IMR-90 (cell line): ENCODE measurements around the gene RGMA. TPM values are rescaled to one million over a fixed set of nuclear protein-coding genes. Genes with fewer than 3 reads are reported as not detected.

Experiments
- ATAC-seq: fragments of 200-7000 bp; cut with Tn5 transposase; 2 replicates; pipeline ENCODE4 v1.9.1; 2020; ENCODE audit warnings: low read depth, mild to moderate bottlenecking, moderate library complexity
- BruUV-seq: library from RNA; stranded (reverse); fragments of 400-500 nt; replicated peaks from 2 replicates; lab custom pipeline; 2021; lab: Mats Ljungman, UMichigan
- CTCF ChIA-PET: fragments of 300-600 bp; formaldehyde crosslinking; extraction: SDS; loops from one replicate; lab custom pipeline; 2021; ENCODE audit warnings: antibody characterized with exemption; lab: Yijun Ruan, JAX
- POLR2A ChIA-PET: fragments of 300-600 bp; sonication (Branson Sonifier 250); formaldehyde crosslinking; loops from one replicate; lab custom pipeline; 2022; ENCODE audit warnings: antibody characterized with exemption; ENCODE audit not compliant: unreplicated experiment; lab: Charles Lee
- DNase-seq: peaks from one replicate; pipeline ENCODE4 v3.0.0; 2013
- H2AFZ ChIP-seq: replicated peaks from 2 replicates; pipeline ENCODE3; 2013; ENCODE audit warnings: low read length, mild to moderate bottlenecking; ENCODE audit not compliant: poor library complexity
- H2AK5ac ChIP-seq: 2 replicates; pipeline ENCODE4 v1.6.1; 2013; ENCODE audit warnings: low read depth, low read length, inconsistent platforms
- H2AK9ac ChIP-seq: replicated peaks from 2 replicates; pipeline ENCODE3; 2013; ENCODE audit warnings: mild to moderate bottlenecking, low read depth, low read length, moderate library complexity; ENCODE audit not compliant: poor library complexity
- H2BK120ac ChIP-seq: 2 replicates; pipeline ENCODE4 v1.6.1; 2013; ENCODE audit warnings: low read depth, low read length, inconsistent platforms
- H2BK15ac ChIP-seq: 3 replicates; pipeline ENCODE4 v1.6.1; 2013; ENCODE audit warnings: low read depth, low read length, inconsistent platforms
- H2BK20ac ChIP-seq: 2 replicates; pipeline ENCODE4 v1.6.1; 2013; ENCODE audit warnings: low read depth, mild to moderate bottlenecking, inconsistent platforms, low read length, moderate library complexity
- H2BK5ac ChIP-seq: 2 replicates; pipeline ENCODE4 v1.6.1; 2013; ENCODE audit warnings: mild to moderate bottlenecking, low read depth, low read length, inconsistent platforms; ENCODE audit not compliant: poor library complexity, severe bottlenecking
- H3K14ac ChIP-seq: replicated peaks from 2 replicates; pipeline ENCODE4 v1.6.1; 2013; ENCODE audit warnings: low read depth, low read length, inconsistent platforms
- H3K18ac ChIP-seq: 2 replicates; pipeline ENCODE4 v1.6.1; 2013; ENCODE audit warnings: low read depth, low read length, control low read depth
- H3K23ac ChIP-seq: 2 replicates; pipeline ENCODE4 v1.6.1; 2013; ENCODE audit warnings: low read depth, low read length, inconsistent platforms
- H3K27ac ChIP-seq: 2 replicates; pipeline ENCODE4 v1.5.1; 2013; ENCODE audit warnings: mild to moderate bottlenecking, control low read depth, low read length; ENCODE audit not compliant: insufficient read depth
- H3K27me3 ChIP-seq: 2 replicates; pipeline ENCODE4 v1.6.1; 2013; ENCODE audit warnings: low read length; ENCODE audit not compliant: control insufficient read depth, insufficient read depth
- H3K36me3 ChIP-seq: 2 replicates; pipeline ENCODE4 v1.6.1; 2013; ENCODE audit warnings: low read length, mixed read lengths; ENCODE audit not compliant: control insufficient read depth, insufficient read depth
- H3K4ac ChIP-seq: 2 replicates; pipeline ENCODE4 v1.6.1; 2013; ENCODE audit warnings: low read depth, low read length, inconsistent platforms
- H3K4me1 ChIP-seq: 2 replicates; pipeline ENCODE4 v1.6.1; 2013; ENCODE audit warnings: low read length, mixed read lengths; ENCODE audit not compliant: control insufficient read depth, insufficient read depth
- H3K4me2 ChIP-seq: 2 replicates; pipeline ENCODE4 v1.6.1; 2013; ENCODE audit warnings: low read depth, mild to moderate bottlenecking, control low read depth, low read length, moderate library complexity
- H3K4me3 ChIP-seq: 2 replicates; pipeline ENCODE4 v1.5.1; 2013; ENCODE audit warnings: low read depth, mild to moderate bottlenecking, control low read depth, low read length, moderate library complexity; ENCODE audit not compliant: insufficient read depth
- H3K56ac ChIP-seq: 2 replicates; pipeline ENCODE4 v1.6.1; 2013; ENCODE audit warnings: low read length, inconsistent platforms; ENCODE audit not compliant: insufficient read depth; ENCODE audit errors: extremely low read depth
- H3K79me1 ChIP-seq, 2 experiments: 2 replicates each; pipeline ENCODE4 v1.6.1; 2013; ENCODE audit warnings: low read length in 2 of 2, inconsistent platforms in 1 of 2, low read depth in 1 of 2
- H3K9ac ChIP-seq: 2 replicates; pipeline ENCODE4 v1.6.1; 2013; ENCODE audit warnings: low read depth, low read length, control low read depth
- H3K9me1 ChIP-seq: 2 replicates; pipeline ENCODE4 v1.6.1; 2013; ENCODE audit warnings: low read length, inconsistent platforms; ENCODE audit not compliant: insufficient read depth
- H3K9me3 ChIP-seq: 2 replicates; pipeline ENCODE4 v1.6.1; 2013; ENCODE audit warnings: low read length; ENCODE audit not compliant: control insufficient read depth, insufficient read depth
- H4K20me1 ChIP-seq: 2 replicates; pipeline ENCODE4 v1.6.1; 2013; ENCODE audit warnings: low read length, inconsistent platforms; ENCODE audit not compliant: insufficient read depth
- H4K5ac ChIP-seq: 2 replicates; pipeline ENCODE4 v1.6.1; 2013; ENCODE audit warnings: mild to moderate bottlenecking, low read depth, low read length, control low read depth
- H4K8ac ChIP-seq, 2 experiments: 2 replicates each; pipeline ENCODE4 v1.6.1; 2013; ENCODE audit warnings: low read depth in 2 of 2, low read length in 2 of 2, control low read depth in 1 of 2, inconsistent platforms in 1 of 2
- H4K91ac ChIP-seq: 2 replicates; pipeline ENCODE4 v1.6.1; 2013; ENCODE audit warnings: low read depth, low read length, inconsistent platforms; ENCODE audit not compliant: insufficient read depth
- BHLHE40 ChIP-seq: fragments of 150-350 bp; IDR thresholded peaks from 2 replicates; pipeline ENCODE4 v1.6.1; 2016; ENCODE audit warnings: mild to moderate bottlenecking, low read depth, low read length
- FOS ChIP-seq: fragments of 150-350 bp; IDR thresholded peaks from 2 replicates; pipeline ENCODE4 v1.6.1; 2016; ENCODE audit warnings: low read depth, low read length
- NFE2L2 ChIP-seq: fragments of 150-350 bp; IDR thresholded peaks from 2 replicates; pipeline ENCODE4 v1.6.1; 2016; ENCODE audit warnings: low read depth, mild to moderate bottlenecking, low read length
- POLR2A ChIP-seq: IDR thresholded peaks from 2 replicates; pipeline ENCODE4 v1.6.1; 2012; ENCODE audit warnings: mild to moderate bottlenecking, low read depth, low read length
- SMC3 ChIP-seq: fragments of 150-350 bp; IDR thresholded peaks from 2 replicates; pipeline ENCODE4 v1.6.1; 2016; ENCODE audit warnings: low read depth, mild to moderate bottlenecking, antibody characterized with exemption, low read length, moderate library complexity
- WGBS, 2 experiments: methylation state at CpG; one replicate each; pipeline versions ENCODE4 v1.1.5 to v1.1.7; 2013; ENCODE audit warnings: missing lambda C conversion rate in 2 of 2; ENCODE audit not compliant: insufficient read length in 1 of 2; ENCODE audit errors: extremely low coverage in 2 of 2; 5-methylcytosine and 5-hydroxymethylcytosine counted together
- dilution Hi-C: fragments of 300-500 bp; cut with HindIII; formaldehyde crosslinking; loops from one replicate; pipeline ENCODE4 v1.14.3; 2018; ENCODE audit warnings: low sequenced_read_pairs; ENCODE audit not compliant: unreplicated experiment
- in situ Hi-C: fragments of 300-500 bp; cut with MboI; formaldehyde crosslinking; loops from 3 replicates; pipeline ENCODE4 v1.14.3; 2019; ENCODE audit warnings: low sequenced_read_pairs, inconsistent platforms, mixed read lengths
- intact Hi-C: fragments of 100-400 bp; cut with micrococcal nuclease; formaldehyde crosslinking; loops from 2 replicates; pipeline ENCODE4 v1.10.0; 2022
- polyA plus RNA-seq, 3 experiments: library from polyadenylated mRNA; depleted of rRNA; stranded (reverse); fragments of >200 nt; gene quantifications; 2 replicates each; pipeline ENCODE4 v1.2.3, GENCODE V29; 2012; ENCODE audit warnings: low replicate concordance in 1 of 3
- total RNA-seq: library from RNA; depleted of rRNA; stranded (reverse); fragments of >200 nt; gene quantifications from 2 replicates; pipeline ENCODE4 v1.2.3, GENCODE V29; 2012
- TF ChIP-seq, protein P1 (sequence below): fragments of 150-350 bp; IDR thresholded peaks from 2 replicates; pipeline ENCODE4 v1.6.1; 2016; ENCODE audit warnings: low read depth, mild to moderate bottlenecking, low read length, moderate library complexity, borderline replicate concordance

The RGMA gene
- total and polyA plus RNA-seq, 2 of the 4 experiments (the other 2 are of a cell fraction), result 0.18 to 0.26 TPM

DNA sequence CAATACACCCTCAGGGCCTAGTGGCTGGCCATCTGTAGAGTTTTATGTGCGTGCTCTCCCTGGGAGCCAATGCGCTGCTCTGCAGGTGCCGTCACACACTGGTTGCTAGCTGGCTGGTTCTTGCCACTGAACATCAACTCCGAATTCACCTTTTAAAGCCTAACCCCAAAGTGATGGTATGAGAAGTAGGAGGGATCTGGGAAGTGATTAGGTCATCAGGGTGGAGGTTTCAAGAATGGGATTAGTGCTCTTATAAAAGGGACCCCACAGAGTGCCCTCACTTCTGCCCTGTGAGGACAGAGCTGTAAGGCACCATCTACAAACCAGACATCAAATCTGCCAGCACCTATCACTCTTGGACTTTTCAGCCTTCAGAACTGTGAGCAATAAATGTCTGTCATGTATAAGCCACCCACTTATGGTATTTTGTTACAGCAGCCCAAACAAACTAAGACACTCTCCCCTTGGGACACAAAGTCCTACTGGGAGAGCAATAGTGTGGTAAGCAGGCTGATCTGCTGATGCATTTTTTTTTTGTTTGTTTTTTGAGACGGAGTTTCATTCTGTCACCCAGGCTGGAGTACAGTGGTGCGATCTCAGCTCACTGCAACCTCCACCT lies 20.3 kb downstream of the RGMA start:
- H2BK15ac ChIP-seq, result no peak overlapping the region
- H2AK5ac ChIP-seq, result no peak overlapping the region
- H3K27ac ChIP-seq, result no peak overlapping the region
- DNase-seq, result no peak
- in situ Hi-C loops (no loop called here), intact Hi-C loops (no loop called here), dilution Hi-C loops (no loop called here)
- POLR2A ChIA-PET, result no interaction called here
- H3K4me1 ChIP-seq, result no peaks in the 10 kb centered on the region; the same call in 1 of the 2 replicates
- no peak overlapping the region for H2AK9ac ChIP-seq
- H4K91ac ChIP-seq, result no peak overlapping the region
- H3K27me3 ChIP-seq, result peaks cover 38% of the 10 kb centered on the region
- no peak overlapping the region for H3K4me2 ChIP-seq
- H3K36me3 ChIP-seq, result no peaks in the 10 kb centered on the region
- no peak overlapping the region for H4K8ac ChIP-seq
- no peak overlapping the region for H3K56ac ChIP-seq
- no peak overlapping the region for H4K5ac ChIP-seq
- CTCF ChIA-PET, result no interaction called here
- no CpG with 5 or more reads among the region's 6 CpGs for WGBS, 2 experiments
- H3K9me1 ChIP-seq, result no peaks in the 10 kb centered on the region
- no peak overlapping the region for H2AFZ ChIP-seq
- H3K9me3 ChIP-seq, result no peaks in the 10 kb centered on the region
- no peak overlapping the region for H3K9ac ChIP-seq
- no peak for ATAC-seq
- no TSS peak for BruUV-seq
- TF ChIP-seq, protein P1, sequence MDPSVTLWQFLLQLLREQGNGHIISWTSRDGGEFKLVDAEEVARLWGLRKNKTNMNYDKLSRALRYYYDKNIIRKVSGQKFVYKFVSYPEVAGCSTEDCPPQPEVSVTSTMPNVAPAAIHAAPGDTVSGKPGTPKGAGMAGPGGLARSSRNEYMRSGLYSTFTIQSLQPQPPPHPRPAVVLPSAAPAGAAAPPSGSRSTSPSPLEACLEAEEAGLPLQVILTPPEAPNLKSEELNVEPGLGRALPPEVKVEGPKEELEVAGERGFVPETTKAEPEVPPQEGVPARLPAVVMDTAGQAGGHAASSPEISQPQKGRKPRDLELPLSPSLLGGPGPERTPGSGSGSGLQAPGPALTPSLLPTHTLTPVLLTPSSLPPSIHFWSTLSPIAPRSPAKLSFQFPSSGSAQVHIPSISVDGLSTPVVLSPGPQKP, result no peak
- TF ChIP-seq NFE2L2 (no peak), FOS (no peak), POLR2A (no peak), BHLHE40 (no peak), SMC3 (no peak)
- H4K20me1 ChIP-seq, result no peaks in the 10 kb centered on the region
- H2BK5ac ChIP-seq, result no peak overlapping the region
- no peak overlapping the region for H2BK120ac ChIP-seq
- no peaks in the 10 kb centered on the region for H3K79me1 ChIP-seq
- no peak overlapping the region for H2BK20ac ChIP-seq
- no peak overlapping the region for H3K14ac ChIP-seq
- no peak overlapping the region for H3K18ac ChIP-seq
- H3K4ac ChIP-seq, result no peak overlapping the region
- no peak overlapping the region for H3K4me3 ChIP-seq
- no peak overlapping the region for H3K23ac ChIP-seq
